HEK293 (cell line): Measurements from ENCODE around the gene ELAVL1.
A peak's percentile ranks its signal among the peaks of the same experiment; 100 is the strongest.

ENCODE experiments used
- EGR2 ChIP-seq: fragments of 450-650 bp; formaldehyde crosslinking; IDR thresholded peaks from 2 replicates; pipeline ENCODE4 v1.5.1; 2016; ENCODE audit warnings: low read depth, missing biosample characterization, missing genetic modification characterization
- FEZF1 ChIP-seq: fragments of 450-650 bp; formaldehyde crosslinking; IDR thresholded peaks from 2 replicates; pipeline ENCODE4 v1.5.1; 2016; ENCODE audit warnings: missing biosample characterization, missing genetic modification characterization
- IKZF3 ChIP-seq: fragments of 450-650 bp; IDR thresholded peaks from 2 replicates; pipeline ENCODE4 v1.5.0; 2018; ENCODE audit warnings: missing biosample characterization, mild to moderate bottlenecking, missing genetic modification characterization, moderate library complexity
- KLF8 ChIP-seq: fragments of 450-650 bp; formaldehyde crosslinking; IDR thresholded peaks from 2 replicates; pipeline ENCODE4 v1.5.1; 2016; ENCODE audit warnings: missing biosample characterization, missing genetic modification characterization
- KLF9 ChIP-seq: fragments of 450-650 bp; formaldehyde crosslinking; IDR thresholded peaks from 2 replicates; pipeline ENCODE4 v1.5.1; 2016; ENCODE audit warnings: missing biosample characterization, missing genetic modification characterization, low read depth
- ZNF121 ChIP-seq: fragments of 450-650 bp; formaldehyde crosslinking; IDR thresholded peaks from 2 replicates; pipeline ENCODE4 v1.5.1; 2016; ENCODE audit warnings: missing biosample characterization, missing genetic modification characterization
- ZNF140 ChIP-seq: fragments of 450-650 bp; formaldehyde crosslinking; IDR thresholded peaks from 2 replicates; pipeline ENCODE4 v1.5.1; 2016; ENCODE audit warnings: missing biosample characterization, missing genetic modification characterization
- ZNF202 ChIP-seq: fragments of 450-650 bp; formaldehyde crosslinking; IDR thresholded peaks from 2 replicates; pipeline ENCODE4 v1.5.1; 2016; ENCODE audit warnings: missing biosample characterization, missing genetic modification characterization, borderline replicate concordance
- ZNF335 ChIP-seq: fragments of 450-650 bp; formaldehyde crosslinking; conservative IDR thresholded peaks from 2 replicates; pipeline ENCODE4 v1.5.1; 2016; ENCODE audit warnings: missing biosample characterization, missing genetic modification characterization
- ZNF350 ChIP-seq: fragments of 450-650 bp; formaldehyde crosslinking; IDR thresholded peaks from 2 replicates; pipeline ENCODE4 v1.5.0; 2017; ENCODE audit warnings: missing biosample characterization, mild to moderate bottlenecking, missing genetic modification characterization
- ZNF37A ChIP-seq: fragments of 450-650 bp; IDR thresholded peaks from 2 replicates; pipeline ENCODE4 v1.5.1; 2018; ENCODE audit warnings: missing biosample characterization, missing genetic modification characterization
- ZNF404 ChIP-seq: fragments of 450-650 bp; formaldehyde crosslinking; IDR thresholded peaks from 2 replicates; pipeline ENCODE4 v1.5.1; 2017; ENCODE audit warnings: missing biosample characterization, missing genetic modification characterization
- ZNF416 ChIP-seq: fragments of 450-650 bp; formaldehyde crosslinking; IDR thresholded peaks from 2 replicates; pipeline ENCODE4 v1.5.1; 2016; ENCODE audit warnings: missing biosample characterization, missing genetic modification characterization
- ZNF544 ChIP-seq: fragments of 450-650 bp; formaldehyde crosslinking; IDR thresholded peaks from 2 replicates; pipeline ENCODE4 v1.5.0; 2017; ENCODE audit warnings: missing biosample characterization, missing genetic modification characterization
- ZNF629 ChIP-seq: fragments of 450-650 bp; formaldehyde crosslinking; IDR thresholded peaks from 2 replicates; pipeline ENCODE4 v1.5.1; 2017; ENCODE audit warnings: missing biosample characterization, missing genetic modification characterization
- ZNF701 ChIP-seq: fragments of 450-650 bp; formaldehyde crosslinking; IDR thresholded peaks from 2 replicates; pipeline ENCODE4 v1.5.1; 2016; ENCODE audit warnings: missing biosample characterization, missing genetic modification characterization
- ZNF791 ChIP-seq: fragments of 450-650 bp; formaldehyde crosslinking; IDR thresholded peaks from 2 replicates; pipeline ENCODE4 v1.5.1; 2016; ENCODE audit warnings: missing biosample characterization, missing genetic modification characterization
- ZNF792 ChIP-seq: fragments of 450-650 bp; formaldehyde crosslinking; IDR thresholded peaks from 2 replicates; pipeline ENCODE4 v1.5.1; 2016; ENCODE audit warnings: missing biosample characterization, missing genetic modification characterization
- ZNF830 ChIP-seq: fragments of 450-650 bp; IDR thresholded peaks from 2 replicates; pipeline ENCODE4 v1.5.0; 2018; ENCODE audit warnings: missing biosample characterization, missing genetic modification characterization, low read depth, mild to moderate bottlenecking, moderate library complexity
- TF ChIP-seq, protein P1 (sequence below): fragments of 450-650 bp; formaldehyde crosslinking; IDR thresholded peaks from 2 replicates; pipeline ENCODE4 v1.5.1; 2016; ENCODE audit warnings: missing biosample characterization, missing genetic modification characterization
- TF ChIP-seq, protein P2 (sequence below): fragments of 450-650 bp; formaldehyde crosslinking; conservative IDR thresholded peaks from 2 replicates; pipeline ENCODE4 v1.5.1; 2016; ENCODE audit warnings: low read depth, missing biosample characterization, missing genetic modification characterization
- TF ChIP-seq, protein P3 (sequence below): fragments of 450-650 bp; formaldehyde crosslinking; IDR thresholded peaks from 2 replicates; pipeline ENCODE4 v1.5.1; 2016; ENCODE audit warnings: missing biosample characterization, missing genetic modification characterization, low read depth
- TF ChIP-seq, protein P4 (sequence below): fragments of 450-650 bp; formaldehyde crosslinking; IDR thresholded peaks from 2 replicates; pipeline ENCODE4 v1.5.1; 2016; ENCODE audit warnings: missing biosample characterization, missing genetic modification characterization
- TF ChIP-seq, protein P5 (sequence below): fragments of 450-650 bp; formaldehyde crosslinking; IDR thresholded peaks from 2 replicates; pipeline ENCODE4 v1.5.1; 2016; ENCODE audit warnings: missing biosample characterization, missing genetic modification characterization
- TF ChIP-seq, protein P6 (sequence below): fragments of 450-650 bp; formaldehyde crosslinking; optimal IDR thresholded peaks from 2 replicates; pipeline ENCODE3; 2016; ENCODE audit warnings: missing biosample characterization, mild to moderate bottlenecking, missing genetic modification characterization
- TF ChIP-seq, protein P7 (sequence below): fragments of 450-650 bp; formaldehyde crosslinking; IDR thresholded peaks from 2 replicates; pipeline ENCODE4 v1.5.1; 2016; ENCODE audit warnings: missing biosample characterization, missing genetic modification characterization

Gene ELAVL1

DNA sequence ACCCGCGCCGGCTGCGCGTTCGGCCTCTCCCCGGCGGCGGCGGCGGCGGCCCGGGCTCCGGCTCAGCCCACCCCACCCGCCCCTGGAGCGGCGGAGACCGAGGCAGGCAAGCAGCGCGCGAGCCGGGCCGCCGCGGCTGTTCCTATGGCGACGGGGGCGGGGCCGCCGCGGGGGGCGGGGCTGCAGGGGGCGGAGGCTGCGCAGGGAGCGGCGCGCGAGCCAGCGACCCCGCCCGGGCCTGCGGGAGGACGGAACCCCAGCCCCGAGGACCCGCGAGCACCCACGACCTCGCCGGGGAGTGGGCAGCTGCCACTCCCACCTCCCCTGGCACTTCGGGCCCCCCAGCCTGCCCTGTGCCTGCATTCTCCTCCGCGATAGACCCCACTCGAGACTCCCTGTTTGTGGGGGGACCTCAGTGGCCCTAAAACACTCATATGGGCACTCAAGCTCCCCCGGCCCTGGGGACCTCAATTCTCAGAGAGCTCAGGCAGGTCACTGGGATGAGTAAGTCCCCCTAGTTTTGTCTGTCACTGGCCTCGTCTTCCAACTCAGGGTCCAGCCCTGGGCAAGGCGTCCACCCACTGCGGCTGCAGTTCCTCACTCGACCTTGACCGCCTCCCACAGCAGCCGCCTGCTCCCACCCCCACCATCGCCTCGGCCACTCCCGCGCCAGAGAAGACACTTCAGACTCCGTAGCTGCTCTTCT lies 79.3 kb downstream of the ELAVL1 start, which contains the start of gene CTXN1 (continued):
- TF ChIP-seq ZNF830 (no peak), ZNF416 (tag by site-specific recombination) (no peak), ZNF629 (tag by site-specific recombination) (no peak), ZNF121 (tag by site-specific recombination) (no peak), ZNF791 (tag by site-specific recombination) (no peak), FEZF1 (tag by site-specific recombination) (no peak), ZNF350 (tag by site-specific recombination) (no peak), ZNF37A (tag by site-specific recombination) (no peak), ZNF404 (no peak), KLF9 (tag by site-specific recombination) (0 out of 2 replicates have a peak, but pooled peaks have one; percentile 53), KLF8 (tag by site-specific recombination) (peak; percentile 49; the same call in 1 of the 2 replicates), ZNF140 (no peak), EGR2 (peak; percentile 79), ZNF544 (tag by site-specific recombination) (no peak), IKZF3 (tag by site-specific recombination) (no peak), ZNF202 (tag by site-specific recombination) (no peak), ZNF701 (no peak), ZNF792 (tag by site-specific recombination) (no peak), ZNF335 (tag by site-specific recombination) (peak; percentile 87)
- TF ChIP-seq, protein P1, sequence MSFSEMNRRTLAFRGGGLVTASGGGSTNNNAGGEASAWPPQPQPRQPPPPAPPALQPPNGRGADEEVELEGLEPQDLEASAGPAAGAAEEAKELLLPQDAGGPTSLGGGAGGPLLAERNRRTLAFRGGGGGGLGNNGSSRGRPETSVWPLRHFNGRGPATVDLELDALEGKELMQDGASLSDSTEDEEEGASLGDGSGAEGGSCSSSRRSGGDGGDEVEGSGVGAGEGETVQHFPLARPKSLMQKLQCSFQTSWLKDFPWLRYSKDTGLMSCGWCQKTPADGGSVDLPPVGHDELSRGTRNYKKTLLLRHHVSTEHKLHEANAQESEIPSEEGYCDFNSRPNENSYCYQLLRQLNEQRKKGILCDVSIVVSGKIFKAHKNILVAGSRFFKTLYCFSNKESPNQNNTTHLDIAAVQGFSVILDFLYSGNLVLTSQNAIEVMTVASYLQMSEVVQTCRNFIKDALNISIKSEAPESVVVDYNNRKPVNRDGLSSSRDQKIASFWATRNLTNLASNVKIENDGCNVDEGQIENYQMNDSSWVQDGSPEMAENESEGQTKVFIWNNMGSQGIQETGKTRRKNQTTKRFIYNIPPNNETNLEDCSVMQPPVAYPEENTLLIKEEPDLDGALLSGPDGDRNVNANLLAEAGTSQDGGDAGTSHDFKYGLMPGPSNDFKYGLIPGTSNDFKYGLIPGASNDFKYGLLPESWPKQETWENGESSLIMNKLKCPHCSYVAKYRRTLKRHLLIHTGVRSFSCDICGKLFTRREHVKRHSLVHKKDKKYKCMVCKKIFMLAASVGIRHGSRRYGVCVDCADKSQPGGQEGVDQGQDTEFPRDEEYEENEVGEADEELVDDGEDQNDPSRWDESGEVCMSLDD: peak; percentile 62; the same call in 1 of the 2 replicates
- TF ChIP-seq, protein P2, sequence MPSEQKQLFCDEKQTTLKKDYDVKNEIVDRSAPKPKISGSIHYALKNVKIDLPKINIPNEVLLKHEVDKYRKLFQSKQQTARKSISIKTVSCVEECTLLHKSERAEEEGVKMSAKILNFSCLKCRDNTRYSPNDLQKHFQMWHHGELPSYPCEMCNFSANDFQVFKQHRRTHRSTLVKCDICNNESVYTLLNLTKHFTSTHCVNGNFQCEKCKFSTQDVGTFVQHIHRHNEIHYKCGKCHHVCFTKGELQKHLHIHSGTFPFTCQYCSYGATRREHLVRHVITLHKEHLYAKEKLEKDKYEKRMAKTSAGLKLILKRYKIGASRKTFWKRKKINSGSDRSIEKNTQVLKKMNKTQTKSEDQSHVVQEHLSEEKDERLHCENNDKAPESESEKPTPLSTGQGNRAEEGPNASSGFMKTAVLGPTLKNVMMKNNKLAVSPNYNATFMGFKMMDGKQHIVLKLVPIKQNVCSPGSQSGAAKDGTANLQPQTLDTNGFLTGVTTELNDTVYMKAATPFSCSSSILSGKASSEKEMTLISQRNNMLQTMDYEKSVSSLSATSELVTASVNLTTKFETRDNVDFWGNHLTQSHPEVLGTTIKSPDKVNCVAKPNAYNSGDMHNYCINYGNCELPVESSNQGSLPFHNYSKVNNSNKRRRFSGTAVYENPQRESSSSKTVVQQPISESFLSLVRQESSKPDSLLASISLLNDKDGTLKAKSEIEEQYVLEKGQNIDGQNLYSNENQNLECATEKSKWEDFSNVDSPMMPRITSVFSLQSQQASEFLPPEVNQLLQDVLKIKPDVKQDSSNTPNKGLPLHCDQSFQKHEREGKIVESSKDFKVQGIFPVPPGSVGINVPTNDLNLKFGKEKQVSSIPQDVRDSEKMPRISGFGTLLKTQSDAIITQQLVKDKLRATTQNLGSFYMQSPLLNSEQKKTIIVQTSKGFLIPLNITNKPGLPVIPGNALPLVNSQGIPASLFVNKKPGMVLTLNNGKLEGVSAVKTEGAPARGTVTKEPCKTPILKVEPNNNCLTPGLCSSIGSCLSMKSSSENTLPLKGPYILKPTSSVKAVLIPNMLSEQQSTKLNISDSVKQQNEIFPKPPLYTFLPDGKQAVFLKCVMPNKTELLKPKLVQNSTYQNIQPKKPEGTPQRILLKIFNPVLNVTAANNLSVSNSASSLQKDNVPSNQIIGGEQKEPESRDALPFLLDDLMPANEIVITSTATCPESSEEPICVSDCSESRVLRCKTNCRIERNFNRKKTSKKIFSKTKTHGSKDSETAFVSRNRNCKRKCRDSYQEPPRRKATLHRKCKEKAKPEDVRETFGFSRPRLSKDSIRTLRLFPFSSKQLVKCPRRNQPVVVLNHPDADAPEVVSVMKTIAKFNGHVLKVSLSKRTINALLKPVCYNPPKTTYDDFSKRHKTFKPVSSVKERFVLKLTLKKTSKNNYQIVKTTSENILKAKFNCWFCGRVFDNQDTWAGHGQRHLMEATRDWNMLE (tag by site-specific recombination): no peak
- TF ChIP-seq, protein P3, sequence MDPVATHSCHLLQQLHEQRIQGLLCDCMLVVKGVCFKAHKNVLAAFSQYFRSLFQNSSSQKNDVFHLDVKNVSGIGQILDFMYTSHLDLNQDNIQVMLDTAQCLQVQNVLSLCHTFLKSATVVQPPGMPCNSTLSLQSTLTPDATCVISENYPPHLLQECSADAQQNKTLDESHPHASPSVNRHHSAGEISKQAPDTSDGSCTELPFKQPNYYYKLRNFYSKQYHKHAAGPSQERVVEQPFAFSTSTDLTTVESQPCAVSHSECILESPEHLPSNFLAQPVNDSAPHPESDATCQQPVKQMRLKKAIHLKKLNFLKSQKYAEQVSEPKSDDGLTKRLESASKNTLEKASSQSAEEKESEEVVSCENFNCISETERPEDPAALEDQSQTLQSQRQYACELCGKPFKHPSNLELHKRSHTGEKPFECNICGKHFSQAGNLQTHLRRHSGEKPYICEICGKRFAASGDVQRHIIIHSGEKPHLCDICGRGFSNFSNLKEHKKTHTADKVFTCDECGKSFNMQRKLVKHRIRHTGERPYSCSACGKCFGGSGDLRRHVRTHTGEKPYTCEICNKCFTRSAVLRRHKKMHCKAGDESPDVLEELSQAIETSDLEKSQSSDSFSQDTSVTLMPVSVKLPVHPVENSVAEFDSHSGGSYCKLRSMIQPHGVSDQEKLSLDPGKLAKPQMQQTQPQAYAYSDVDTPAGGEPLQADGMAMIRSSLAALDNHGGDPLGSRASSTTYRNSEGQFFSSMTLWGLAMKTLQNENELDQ (tag by site-specific recombination): no peak
- TF ChIP-seq, protein P4, sequence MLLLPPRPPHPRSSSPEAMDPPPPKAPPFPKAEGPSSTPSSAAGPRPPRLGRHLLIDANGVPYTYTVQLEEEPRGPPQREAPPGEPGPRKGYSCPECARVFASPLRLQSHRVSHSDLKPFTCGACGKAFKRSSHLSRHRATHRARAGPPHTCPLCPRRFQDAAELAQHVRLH: no peak
- TF ChIP-seq, protein P5, sequence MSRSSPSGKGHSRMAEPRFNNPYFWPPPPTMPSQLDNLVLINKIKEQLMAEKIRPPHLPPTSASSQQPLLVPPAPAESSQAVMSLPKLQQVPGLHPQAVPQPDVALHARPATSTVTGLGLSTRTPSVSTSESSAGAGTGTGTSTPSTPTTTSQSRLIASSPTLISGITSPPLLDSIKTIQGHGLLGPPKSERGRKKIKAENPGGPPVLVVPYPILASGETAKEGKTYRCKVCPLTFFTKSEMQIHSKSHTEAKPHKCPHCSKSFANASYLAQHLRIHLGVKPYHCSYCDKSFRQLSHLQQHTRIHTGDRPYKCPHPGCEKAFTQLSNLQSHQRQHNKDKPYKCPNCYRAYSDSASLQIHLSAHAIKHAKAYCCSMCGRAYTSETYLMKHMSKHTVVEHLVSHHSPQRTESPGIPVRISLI (tag by site-specific recombination): no peak
- TF ChIP-seq, protein P6, sequence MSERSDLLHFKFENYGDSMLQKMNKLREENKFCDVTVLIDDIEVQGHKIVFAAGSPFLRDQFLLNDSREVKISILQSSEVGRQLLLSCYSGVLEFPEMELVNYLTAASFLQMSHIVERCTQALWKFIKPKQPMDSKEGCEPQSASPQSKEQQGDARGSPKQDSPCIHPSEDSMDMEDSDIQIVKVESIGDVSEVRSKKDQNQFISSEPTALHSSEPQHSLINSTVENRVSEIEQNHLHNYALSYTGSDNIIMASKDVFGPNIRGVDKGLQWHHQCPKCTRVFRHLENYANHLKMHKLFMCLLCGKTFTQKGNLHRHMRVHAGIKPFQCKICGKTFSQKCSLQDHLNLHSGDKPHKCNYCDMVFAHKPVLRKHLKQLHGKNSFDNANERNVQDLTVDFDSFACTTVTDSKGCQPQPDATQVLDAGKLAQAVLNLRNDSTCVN (tag by site-specific recombination): peak; percentile 29
- TF ChIP-seq, protein P7, sequence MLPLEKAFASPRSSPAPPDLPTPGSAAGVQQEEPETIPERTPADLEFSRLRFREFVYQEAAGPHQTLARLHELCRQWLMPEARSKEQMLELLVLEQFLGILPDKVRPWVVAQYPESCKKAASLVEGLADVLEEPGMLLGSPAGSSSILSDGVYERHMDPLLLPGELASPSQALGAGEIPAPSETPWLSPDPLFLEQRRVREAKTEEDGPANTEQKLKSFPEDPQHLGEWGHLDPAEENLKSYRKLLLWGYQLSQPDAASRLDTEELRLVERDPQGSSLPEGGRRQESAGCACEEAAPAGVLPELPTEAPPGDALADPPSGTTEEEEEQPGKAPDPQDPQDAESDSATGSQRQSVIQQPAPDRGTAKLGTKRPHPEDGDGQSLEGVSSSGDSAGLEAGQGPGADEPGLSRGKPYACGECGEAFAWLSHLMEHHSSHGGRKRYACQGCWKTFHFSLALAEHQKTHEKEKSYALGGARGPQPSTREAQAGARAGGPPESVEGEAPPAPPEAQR (tag by site-specific recombination): no peak
